Keratinocyte (primary cell): ENCODE data around the gene DIP2C.

Experiments
- EZH2 ChIP-seq: IDR thresholded peaks from one replicate; pipeline ENCODE4 v1.6.1; 2012; ENCODE audit warnings: inconsistent platforms, mild to moderate bottlenecking, low read length, moderate library complexity
- TF ChIP-seq, protein P1 (sequence below), 3 experiments: IDR thresholded peaks in 1 of 3; conservative IDR thresholded peaks in 1 of 3; optimal IDR thresholded peaks in 1 of 3; 2 replicates in 2 of 3; 3 replicates in 1 of 3; pipeline versions ENCODE3 to v1.5.1; 2011; ENCODE audit warnings: low read length in 3 of 3, mild to moderate bottlenecking in 3 of 3, moderate library complexity in 2 of 3, control low read depth in 1 of 3, inconsistent platforms in 1 of 3; ENCODE audit not compliant: insufficient read depth in 2 of 3; ENCODE audit errors: extremely low read depth in 1 of 3

DNA sequence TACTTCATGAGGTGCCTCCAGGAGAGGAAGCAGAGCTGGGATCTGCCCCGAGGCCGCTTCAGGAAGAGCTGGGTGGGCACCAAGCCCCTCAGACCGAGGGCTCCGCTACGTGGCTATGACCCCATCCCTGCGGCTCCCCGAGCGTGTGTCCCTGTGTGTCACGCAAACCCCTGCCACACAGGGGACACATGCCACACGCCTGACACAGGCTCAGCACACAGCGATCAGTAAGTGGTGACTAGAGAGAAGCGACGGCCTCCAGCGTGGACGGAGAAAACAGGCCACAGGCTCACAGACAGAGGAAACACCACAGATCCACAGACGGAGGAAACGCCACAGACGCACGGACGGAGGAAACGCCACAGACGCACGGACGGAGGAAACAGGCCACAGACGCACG is 18.5 kb downstream of the DIP2C start:
- TF ChIP-seq, protein P1, sequence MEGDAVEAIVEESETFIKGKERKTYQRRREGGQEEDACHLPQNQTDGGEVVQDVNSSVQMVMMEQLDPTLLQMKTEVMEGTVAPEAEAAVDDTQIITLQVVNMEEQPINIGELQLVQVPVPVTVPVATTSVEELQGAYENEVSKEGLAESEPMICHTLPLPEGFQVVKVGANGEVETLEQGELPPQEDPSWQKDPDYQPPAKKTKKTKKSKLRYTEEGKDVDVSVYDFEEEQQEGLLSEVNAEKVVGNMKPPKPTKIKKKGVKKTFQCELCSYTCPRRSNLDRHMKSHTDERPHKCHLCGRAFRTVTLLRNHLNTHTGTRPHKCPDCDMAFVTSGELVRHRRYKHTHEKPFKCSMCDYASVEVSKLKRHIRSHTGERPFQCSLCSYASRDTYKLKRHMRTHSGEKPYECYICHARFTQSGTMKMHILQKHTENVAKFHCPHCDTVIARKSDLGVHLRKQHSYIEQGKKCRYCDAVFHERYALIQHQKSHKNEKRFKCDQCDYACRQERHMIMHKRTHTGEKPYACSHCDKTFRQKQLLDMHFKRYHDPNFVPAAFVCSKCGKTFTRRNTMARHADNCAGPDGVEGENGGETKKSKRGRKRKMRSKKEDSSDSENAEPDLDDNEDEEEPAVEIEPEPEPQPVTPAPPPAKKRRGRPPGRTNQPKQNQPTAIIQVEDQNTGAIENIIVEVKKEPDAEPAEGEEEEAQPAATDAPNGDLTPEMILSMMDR (optimal IDR thresholded peaks at IDR 0.05 in 1 of 3, IDR thresholded peaks at IDR 0.05 in 1 of 3, conservative IDR thresholded peaks at IDR 0.05 in 1 of 3; ENCODE audit: extremely low read depth in 1 of 3, insufficient read depth in 2 of 3, low read length in 3 of 3): no peak
- TF ChIP-seq EZH2: no peak
